GM12878 (cell line): ENCODE results near the gene CDKN2AIPNL. TPM values are rescaled to one million over a fixed set of nuclear protein-coding genes. Genes with fewer than 3 reads are reported as not detected.

ENCODE experiments used
- ATAC-seq: fragments of 200-7000 bp; cut with Tn5 transposase; 3 replicates; pipeline ENCODE4 v1.9.1; 2020; ENCODE audit warnings: mild to moderate bottlenecking, moderate library complexity
- BruUV-seq: library from RNA; stranded (reverse); fragments of 400-500 nt; replicated peaks from 2 replicates; lab custom pipeline; 2021; lab: Mats Ljungman, UMichigan
- CTCF ChIA-PET: fragments of 300-600 bp; sonication (Branson Sonifier 250); formaldehyde crosslinking; extraction: SDS; loops from one replicate; lab custom pipeline; 2021; ENCODE audit warnings: inconsistent platforms; lab: Yijun Ruan, JAX
- POLR2A ChIA-PET: fragments of 350-600 bp; formaldehyde crosslinking; extraction: SDS; loops from one replicate; lab custom pipeline; 2021; ENCODE audit warnings: inconsistent platforms; lab: Charles Lee
- RAD21 ChIA-PET: fragments of 300-600 bp; sonication (Branson Sonifier 250); formaldehyde crosslinking; loops from one replicate; lab custom pipeline; 2023; ENCODE audit warnings: antibody characterized with exemption; ENCODE audit not compliant: unreplicated experiment; lab: Charles Lee
- SMC1A ChIA-PET: fragments of 300-600 bp; sonication (Branson Sonifier 250); formaldehyde crosslinking; loops from one replicate; lab custom pipeline; 2023; ENCODE audit not compliant: unreplicated experiment, uncharacterized antibody; lab: Charles Lee
- DNase-seq: peaks from one replicate; pipeline ENCODE4 v3.0.0-alpha.2; 2011; ENCODE audit warnings: low read depth, low spot score
- FAIRE-seq: peaks from 3 replicates; lab custom pipeline; 2011; peaks lifted over from hg19 to GRCh38; lab: Jason Lieb, UNC
- H2AFZ ChIP-seq: 2 replicates; pipeline ENCODE4 v1.6.0; 2011; ENCODE audit warnings: low read depth, low read length, control low read depth; ENCODE audit not compliant: control insufficient read depth
- H3K27ac ChIP-seq: 2 replicates; pipeline ENCODE4 v1.5.1; 2011; ENCODE audit warnings: control low read depth; ENCODE audit not compliant: control insufficient read depth, insufficient read depth
- H3K27me3 ChIP-seq, 2 experiments: replicated peaks in 1 of 2; 2 replicates each; pipeline versions ENCODE4 v1.6.0 to v1.6.1; 2011; ENCODE audit warnings: low read length in 1 of 2; ENCODE audit not compliant: control insufficient read depth in 2 of 2, insufficient read depth in 2 of 2
- H3K36me3 ChIP-seq, 2 experiments: 2 replicates each; pipeline ENCODE4 v1.5.1; 2011; ENCODE audit warnings: low read length in 1 of 2; ENCODE audit not compliant: control insufficient read depth in 2 of 2, insufficient read depth in 2 of 2
- H3K4me1 ChIP-seq: 2 replicates; pipeline ENCODE4 v1.6.1; 2011; ENCODE audit warnings: mild to moderate bottlenecking, low read length, moderate library complexity, mixed read lengths; ENCODE audit not compliant: control insufficient read depth, insufficient read depth
- H3K4me2 ChIP-seq: 2 replicates; pipeline ENCODE4 v1.6.0; 2011; ENCODE audit warnings: control low read depth; ENCODE audit not compliant: control insufficient read depth, insufficient read depth
- H3K4me3 ChIP-seq: fragments of 200-600 bp; sonication (generic); 2 replicates; pipeline ENCODE4 v1.5.1; 2016
- H3K79me2 ChIP-seq: 2 replicates; pipeline ENCODE4 v1.6.0; 2011; ENCODE audit warnings: low read length; ENCODE audit not compliant: control insufficient read depth, insufficient read depth
- H3K9ac ChIP-seq: 2 replicates; pipeline ENCODE4 v1.8.0; 2011; ENCODE audit warnings: low read length, control low read depth, mixed read lengths; ENCODE audit not compliant: control insufficient read depth, insufficient read depth
- H3K9me3 ChIP-seq: replicated peaks from 3 replicates; pipeline ENCODE4 v1.5.1; 2011; ENCODE audit warnings: mild to moderate bottlenecking, low read length; ENCODE audit not compliant: control insufficient read depth, insufficient read depth
- H4K20me1 ChIP-seq: 2 replicates; pipeline ENCODE4 v1.6.0; 2011; ENCODE audit not compliant: control insufficient read depth, insufficient read depth
- ATF3 ChIP-seq: IDR thresholded peaks from 2 replicates; pipeline ENCODE4 v1.6.1; 2011; ENCODE audit warnings: low read depth, mild to moderate bottlenecking, low read length, moderate library complexity, borderline replicate concordance; ENCODE audit errors: extremely low read depth
- CREB1 ChIP-seq: IDR thresholded peaks from 2 replicates; pipeline ENCODE4 v1.6.1; 2012; ENCODE audit warnings: low read depth, mild to moderate bottlenecking, inconsistent platforms
- CTCF ChIP-seq, 3 experiments: IDR thresholded peaks in 2 of 3; conservative IDR thresholded peaks in 1 of 3; 2 replicates each; pipeline ENCODE4 v1.5.1; 2011; ENCODE audit warnings: low read depth in 3 of 3, low read length in 3 of 3, mild to moderate bottlenecking in 3 of 3, control low read depth in 2 of 3, moderate library complexity in 2 of 3, inconsistent platforms in 1 of 3, mixed read lengths in 1 of 3; ENCODE audit not compliant: control insufficient read depth in 2 of 3, insufficient read depth in 1 of 3; ENCODE audit errors: extremely low read depth in 1 of 3
- ESRRA ChIP-seq: IDR thresholded peaks from 2 replicates; pipeline ENCODE4 v1.6.1; 2012; ENCODE audit warnings: mild to moderate bottlenecking, low read length, improper control_type of control experiment
- EZH2 ChIP-seq: IDR thresholded peaks from 2 replicates; pipeline ENCODE4 v1.6.1; 2012; ENCODE audit warnings: low read depth, mild to moderate bottlenecking, control low read depth, inconsistent platforms, low read length, borderline replicate concordance; ENCODE audit not compliant: control insufficient read depth
- KAT2A ChIP-seq: conservative IDR thresholded peaks from 2 replicates; pipeline ENCODE4 v1.6.1; 2011; ENCODE audit warnings: low read depth, low read length; ENCODE audit not compliant: control insufficient read depth
- KLF5 ChIP-seq: fragments of 450-650 bp; IDR thresholded peaks from 2 replicates; pipeline ENCODE4 v1.6.1; 2014; ENCODE audit warnings: mild to moderate bottlenecking; ENCODE audit not compliant: partially characterized antibody
- MEF2B ChIP-seq: fragments of 450-650 bp; IDR thresholded peaks from 2 replicates; pipeline ENCODE4 v1.6.1; 2018; ENCODE audit warnings: mild to moderate bottlenecking, moderate library complexity; ENCODE audit not compliant: partially characterized antibody, poor library complexity, severe bottlenecking
- MYC ChIP-seq: IDR thresholded peaks from 2 replicates; pipeline ENCODE4 v1.6.1; 2011; ENCODE audit warnings: mild to moderate bottlenecking, low read length, moderate library complexity, inconsistent platforms; ENCODE audit not compliant: insufficient read depth, insufficient replicate concordance, insufficient read length, severe bottlenecking
- POLR2AphosphoS5 ChIP-seq: IDR thresholded peaks from 2 replicates; pipeline ENCODE4 v1.6.1; 2011; ENCODE audit warnings: mild to moderate bottlenecking, low read length, inconsistent platforms
- RAD21 ChIP-seq: IDR thresholded peaks from 2 replicates; pipeline ENCODE4 v1.6.1; 2011; ENCODE audit warnings: mild to moderate bottlenecking, low read depth, low read length, moderate library complexity; ENCODE audit not compliant: insufficient read depth
- SIN3A ChIP-seq: IDR thresholded peaks from 2 replicates; pipeline ENCODE4 v1.6.1; 2012; ENCODE audit warnings: low read depth, low read length, improper control_type of control experiment
- SMAD5 ChIP-seq: IDR thresholded peaks from 2 replicates; pipeline ENCODE4 v1.6.1; 2016; ENCODE audit warnings: antibody characterized with exemption, low read depth
- TARDBP ChIP-seq: IDR thresholded peaks from 2 replicates; pipeline ENCODE4 v1.6.1; 2016; ENCODE audit warnings: borderline replicate concordance
- TBL1XR1 ChIP-seq: IDR thresholded peaks from 2 replicates; pipeline ENCODE4 v1.6.1; 2012; ENCODE audit warnings: low read depth, low read length, improper control_type of control experiment
- ZBTB40 ChIP-seq: fragments of 450-650 bp; IDR thresholded peaks from 2 replicates; pipeline ENCODE4 v1.6.1; 2016; ENCODE audit warnings: mild to moderate bottlenecking, moderate library complexity, borderline replicate concordance
- ZNF274 ChIP-seq: IDR thresholded peaks from one replicate; pipeline ENCODE4 v1.8.0; 2011; ENCODE audit not compliant: insufficient read length, insufficient read depth
- WGBS: methylation state at CpG from one replicate; pipeline ENCODE4 v1.1.6; 2016; ENCODE audit warnings: low lambda C conversion rate; ENCODE audit not compliant: insufficient replicate concordance, insufficient coverage; ENCODE audit errors: missing lambda C conversion rate; 5-methylcytosine and 5-hydroxymethylcytosine counted together
- in situ Hi-C: fragments of 300-500 bp; cut with MboI; formaldehyde crosslinking; loops from 9 replicates; pipeline ENCODE4 v1.14.3; 2018; ENCODE audit warnings: mixed read lengths
- intact Hi-C: fragments of 100-400 bp; cut with micrococcal nuclease; formaldehyde crosslinking; loops from one replicate; pipeline ENCODE4 v1.14.2; 2022; ENCODE audit not compliant: unreplicated experiment
- polyA plus RNA-seq, 11 experiments: library from polyadenylated mRNA; depleted of rRNA in 4 of 11; unstranded in 6 of 11; stranded (reverse) in 5 of 11; fragments of >200 nt; fragmentation: Nextera tagmentation in 4 of 11; fragmentation: Illumina TruSeq in 1 of 11; extraction: Ambion mirVana in 4 of 11; extraction: Trizol in 1 of 11; gene quantifications; 1 replicate in 1 of 11; 2 replicates in 10 of 11; pipeline versions ENCODE4 v1.2.1 to v1.2.3, GENCODE V29; 2011 to 2016; ENCODE audit warnings: inconsistent platforms in 2 of 11, missing spikeins in 2 of 11, low read depth in 1 of 11
- total RNA-seq, 4 experiments: library from RNA; depleted of rRNA in 3 of 4; stranded (reverse); fragments of >200 nt in 3 of 4; fragmentation: Illumina TruSeq in 1 of 4; extraction: Trizol in 1 of 4; gene quantifications; 2 replicates each; pipeline versions ENCODE4 v1.2.1 to v1.2.3, GENCODE V29; 2013 to 2021

CDKN2AIPNL gene
- total and polyA plus RNA-seq, 10 of the 15 experiments (the other 5 are each of a cell fraction or from before 2014, with no cell fraction given), result 23.5 to 72.0 (median 36.6) TPM

- no peak for TF ChIP-seq ZBTB40
- TF ChIP-seq TARDBP, result peak; percentile 64; the same call in 1 of the 2 replicates
- peak; percentile 61; the same call in 1 of the 2 replicates for TF ChIP-seq SMAD5
- no peak for TF ChIP-seq ZNF274
- peak; percentile 68 for TF ChIP-seq CREB1
- peak; percentile 76 for TF ChIP-seq MYC
These were observed at the start of gene CDKN2AIPNL (continued) for GRCh38 chr5:134411546-134412266.

GRCh38 chr5:134460551-134460950, 48.9 kb upstream of the CDKN2AIPNL start:
- no peaks in the 10 kb centered on the region for H3K79me2 ChIP-seq
- H3K4me2 ChIP-seq, result no peak overlapping the region
- H2AFZ ChIP-seq, result no peak overlapping the region
- H3K27me3 ChIP-seq, result no peaks in the 10 kb centered on the region; a peak in 1 of 4 replicates
- WGBS, result 72% methylated on average over 8 of the region's 8 CpGs
- RAD21 ChIA-PET, result no interaction called here
- no TSS peak for BruUV-seq
- intact Hi-C loops (no loop called here), in situ Hi-C loops (no loop called here)
- ATAC-seq (no peak), FAIRE-seq (no peak), DNase-seq (no peak)
- no peak overlapping the region for H3K4me3 ChIP-seq
- CTCF ChIA-PET, result no interaction called here
- SMC1A ChIA-PET, result no interaction called here
- H3K9me3 ChIP-seq, result no peaks in the 10 kb centered on the region
- no peak overlapping the region for H3K9ac ChIP-seq
- H3K36me3 ChIP-seq, result no peaks in the 10 kb centered on the region
- H3K27ac ChIP-seq, result no peak overlapping the region
- peaks cover 10% of the 10 kb centered on the region for H3K4me1 ChIP-seq
- POLR2A ChIA-PET, result interaction anchor here (0.7 kb wide), 1 partner anchor 1708 kb away, joined by 4 read pairs; no protein-coding TSS in a partner anchor
- H4K20me1 ChIP-seq, result no peaks in the 10 kb centered on the region
- TF ChIP-seq EZH2 (no peak), KLF5 (no peak), MEF2B (no peak), TBL1XR1 (no peak), ATF3 (no peak), SIN3A (no peak), ESRRA (no peak), KAT2A (no peak), RAD21 (no peak), CTCF (IDR thresholded peaks at IDR 0.05 in 2 of 3, conservative IDR thresholded peaks at IDR 0.05 in 1 of 3; ENCODE audit: control insufficient read depth in 2 of 3, extremely low read depth in 1 of 3, insufficient read depth in 1 of 3, low read depth in 3 of 3, low read length in 3 of 3) (no peak), POLR2AphosphoS5 (no peak)
